ENCODE data around the gene KCNK17. TPM values are rescaled to one million over a fixed set of nuclear protein-coding genes. Genes with fewer than 3 reads are reported as not detected.
"Not testable (repeated sequence)": the region's sequence is repeated elsewhere in the genome, so short reads cannot be mapped to it uniquely, and the experiment has no call there.

Gene KCNK17
- total RNA-seq, 2 experiments from 2014 or later, result not detected

DNA sequence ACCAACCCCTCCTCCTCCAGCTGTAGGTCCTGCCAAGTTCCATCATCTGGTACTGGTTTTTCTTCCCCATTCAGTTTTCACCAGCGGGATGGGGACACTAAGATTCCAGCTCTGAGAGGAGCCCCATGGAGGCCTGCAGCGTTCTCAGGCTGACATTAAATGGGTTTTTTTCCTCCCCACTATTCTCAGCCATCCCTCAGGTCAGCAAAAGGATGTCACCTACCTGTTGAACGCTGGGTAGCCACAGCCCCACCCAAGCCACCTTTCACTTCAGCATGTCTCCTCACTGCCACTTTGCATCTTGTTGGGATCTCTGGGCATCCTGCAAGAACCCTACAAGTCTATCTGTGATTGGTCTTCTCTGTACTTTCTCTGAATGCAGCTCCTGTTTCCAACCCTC is 6.8 kb downstream of the KCNK17 start:
- CTCF ChIA-PET, result interaction anchor here (0.8 to 5.3 kb wide), 4 partner anchors 73 to 435 kb away, joined by 3 to 59 read pairs (median 11); no protein-coding TSS in a partner anchor
- POLR2A ChIA-PET, result no interaction called here

- CTCF ChIA-PET, result interaction anchor here (4.3 kb wide), 1 partner anchor 139 kb away, joined by 68 read pairs; no protein-coding TSS in a partner anchor
- POLR2A ChIA-PET, result interaction anchor here (0.5 kb wide), 1 partner anchor 95 kb away, joined by 3 read pairs; no protein-coding TSS in a partner anchor
Observed at GRCh38 chr6:39304951-39305350, 9.3 kb downstream of the KCNK17 start.

GRCh38 chr6:39303425-39304153 is 10.6 kb downstream of the KCNK17 start:
- CTCF ChIA-PET, result interaction anchor here (0.7 to 4.3 kb wide), 19 partner anchors 8 to 431 kb away, joined by 3 to 68 read pairs (median 5); partner anchors contain the start of genes KCNK5 and SAYSD1
- POLR2A ChIA-PET, result interaction anchor here (1.0 kb wide), 1 partner anchor 75 kb away, joined by 6 read pairs; the partner anchor contains the start of gene KCNK5

DNA sequence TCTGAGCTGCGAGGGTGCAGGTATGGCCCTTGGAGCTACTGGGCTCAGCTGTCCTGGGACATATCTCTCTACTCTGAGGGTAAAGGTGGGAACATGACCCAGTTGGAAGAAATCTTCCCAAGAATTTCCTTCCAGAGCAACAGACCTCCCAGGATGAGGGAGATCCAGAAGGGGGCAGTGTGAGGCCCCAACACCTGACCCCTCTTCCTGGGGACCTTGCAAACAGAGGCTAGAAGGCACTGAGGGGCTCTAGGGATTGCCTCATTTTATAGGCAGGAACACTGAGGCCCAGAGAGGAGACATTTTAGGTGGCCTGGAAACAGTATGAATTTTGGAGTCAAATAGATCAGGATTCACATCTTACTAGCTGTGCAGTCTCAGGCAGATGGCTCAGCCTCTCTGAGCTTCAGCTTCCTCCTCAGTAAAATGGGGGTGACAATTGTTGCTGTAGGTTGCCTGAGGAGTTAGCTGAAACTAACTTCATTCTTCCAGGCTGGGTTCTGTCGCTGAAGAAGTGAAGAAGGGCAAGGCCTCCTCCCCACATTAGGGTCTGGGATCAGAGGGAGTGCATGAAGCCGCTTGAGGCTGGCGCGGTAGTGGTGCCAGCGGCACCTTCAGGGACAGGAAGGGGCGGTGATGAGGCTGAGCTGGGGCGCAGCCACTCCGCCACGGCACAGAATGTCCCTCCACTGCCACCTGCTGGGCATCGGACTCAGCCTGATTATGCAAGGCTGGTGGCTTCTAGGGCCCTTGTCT is 11.4 kb downstream of the KCNK17 start:
- ChIA-PET POLR2A (interaction anchor here (1.0 kb wide), 1 partner anchor 74 kb away, joined by 6 read pairs; the partner anchor contains the start of gene KCNK5), CTCF (interaction anchor here (0.5 to 4.3 kb wide), 26 partner anchors 9 to 1814 kb away, joined by 3 to 68 read pairs (median 4); partner anchors contain the start of genes KCNK5 and SAYSD1)

GRCh38 chr6:39302011-39302410 is 12.2 kb downstream of the KCNK17 start:
- CTCF ChIA-PET, result interaction anchor here (0.5 to 4.3 kb wide), 12 partner anchors 9 to 430 kb away, joined by 3 to 68 read pairs (median 4); partner anchors contain the start of genes KCNK5 and SAYSD1
- POLR2A ChIA-PET, result no interaction called here

- ChIA-PET POLR2A (no interaction called here), CTCF (interaction anchor here (0.7 to 4.3 kb wide), 3 partner anchors 135 to 429 kb away, joined by 3 to 68 read pairs (median 3); no protein-coding TSS in a partner anchor)
Observed at GRCh38 chr6:39301606-39302005, 12.6 kb downstream of the KCNK17 start.

DNA sequence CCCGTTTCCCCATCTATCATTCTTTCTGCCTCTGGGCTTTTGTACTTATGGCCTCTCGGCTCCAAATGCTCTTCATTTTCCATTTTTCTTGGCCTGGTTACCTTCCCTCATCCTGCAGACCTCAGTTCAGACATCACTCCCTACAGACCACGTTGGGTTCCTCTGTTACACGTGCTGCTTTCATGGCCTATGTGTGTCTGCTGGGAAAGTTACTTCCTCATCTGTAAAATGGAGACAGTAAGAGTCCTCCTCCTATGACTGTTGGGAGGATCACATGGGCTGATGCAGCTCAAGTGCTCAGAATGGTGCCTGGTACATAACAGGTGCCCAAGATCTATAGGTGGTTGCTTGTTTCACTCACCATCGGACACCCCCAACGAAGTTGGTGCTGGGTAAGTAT is 13.5 kb downstream of the KCNK17 start:
- ChIA-PET CTCF (interaction anchor here (0.7 to 0.9 kb wide), 3 partner anchors 9 to 134 kb away, joined by 3 to 5 read pairs (median 4); no protein-coding TSS in a partner anchor), POLR2A (no interaction called here)

GRCh38 chr6:39298061-39298460 is 16.2 kb downstream of the KCNK17 start:
- CTCF ChIA-PET, result no interaction called here
- POLR2A ChIA-PET, result no interaction called here

DNA sequence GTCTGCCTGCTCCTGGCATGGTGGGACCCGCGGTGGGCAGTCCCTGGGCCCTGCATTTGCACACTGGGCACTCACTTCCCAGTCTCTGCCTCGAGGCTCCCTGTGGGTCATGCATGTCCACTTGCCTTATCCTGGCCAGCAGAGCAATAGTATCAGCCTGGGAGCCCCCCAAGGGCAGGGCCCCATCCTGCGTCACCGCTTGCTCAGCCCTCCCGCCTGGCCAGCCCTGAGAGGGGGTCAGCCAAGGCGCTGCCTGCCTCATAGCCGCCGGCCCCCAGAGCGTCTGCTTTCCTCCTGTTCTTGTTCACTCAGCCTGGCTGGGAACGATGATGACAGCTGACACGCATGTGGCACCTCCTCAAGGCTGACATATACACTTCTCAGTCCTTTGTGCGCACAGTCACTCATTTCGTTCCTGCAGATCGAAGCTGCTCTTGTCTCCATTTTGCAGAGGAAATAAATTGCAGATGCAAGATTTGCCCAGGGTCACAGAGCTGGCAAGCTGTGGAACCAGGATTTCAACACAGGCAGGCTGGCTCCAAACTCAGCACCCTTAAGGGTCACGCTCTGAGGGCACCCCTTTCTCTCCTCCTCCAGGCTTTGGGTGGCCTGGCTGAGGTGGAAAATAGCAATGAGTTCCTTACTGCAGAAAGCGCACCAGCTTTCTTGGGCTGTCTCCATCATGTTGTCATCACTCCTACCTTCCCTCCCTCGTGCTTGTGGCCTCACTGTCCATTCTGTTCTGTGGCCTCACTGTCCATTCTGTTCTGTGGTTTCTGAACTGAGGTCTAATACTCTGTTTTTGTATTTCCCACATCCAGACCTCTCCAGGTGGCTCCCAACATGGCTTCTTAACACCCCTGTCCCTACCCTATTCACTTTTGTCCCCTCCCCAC is 17.2 kb downstream of the KCNK17 start:
- CTCF ChIA-PET, result no interaction called here
- POLR2A ChIA-PET, result no interaction called here

DNA sequence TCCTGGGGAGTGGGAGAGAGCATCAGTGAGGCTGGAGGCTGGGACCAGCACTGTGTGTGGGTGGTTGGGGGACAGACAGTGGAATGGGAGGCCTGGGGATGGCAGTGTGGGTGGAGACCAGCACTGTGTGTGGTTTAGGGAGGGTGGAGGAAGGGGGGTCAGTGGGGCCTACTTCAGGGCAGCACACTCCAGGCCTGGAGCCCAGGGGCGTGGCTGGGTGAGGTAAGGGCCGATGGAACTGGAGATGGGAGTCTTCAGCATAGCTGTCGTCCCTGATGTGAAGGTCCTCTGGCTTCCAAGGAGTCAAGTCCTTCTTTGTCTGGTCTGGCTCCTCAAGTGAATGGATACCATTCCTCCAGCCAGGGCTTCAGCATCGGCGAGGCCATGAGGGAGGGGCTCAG is 18.6 kb downstream of the KCNK17 start:
- ChIA-PET CTCF (no interaction called here), POLR2A (no interaction called here)

- POLR2A ChIA-PET, result no interaction called here
- CTCF ChIA-PET, result no interaction called here
Observed at GRCh38 chr6:39294899-39295298, 19.3 kb downstream of the KCNK17 start.

DNA sequence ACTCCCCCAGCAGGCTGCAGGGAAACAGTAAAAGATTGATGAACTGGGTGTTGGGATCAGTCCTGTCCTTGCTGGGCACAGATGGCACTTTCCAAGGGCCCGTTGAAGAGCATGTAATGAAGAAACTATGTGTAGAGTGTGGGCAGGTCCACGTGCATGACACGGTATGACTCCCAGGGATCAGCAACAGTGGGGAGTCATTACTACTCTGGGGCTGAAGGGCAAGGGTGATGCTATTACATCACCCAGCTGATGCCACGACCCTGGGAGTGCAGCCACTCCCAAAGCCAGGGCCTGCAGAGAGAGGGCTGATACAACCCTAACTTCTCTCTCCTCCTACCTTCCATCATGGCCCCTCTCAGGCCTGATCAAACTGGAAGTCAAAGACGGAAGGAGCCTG is 20.1 kb downstream of the KCNK17 start:
- CTCF ChIA-PET, result no interaction called here
- POLR2A ChIA-PET, result no interaction called here

GRCh38 chr6:39292637-39293036 is 21.6 kb downstream of the KCNK17 start:
- ChIA-PET POLR2A (no interaction called here), CTCF (interaction anchor here (1.3 kb wide), 1 partner anchor 10 kb away, joined by 3 read pairs; no protein-coding TSS in a partner anchor)

GRCh38 chr6:39289490-39289889 is 24.7 kb downstream of the KCNK17 start:
- ChIA-PET POLR2A (no interaction called here), CTCF (no interaction called here)

GRCh38 chr6:39287601-39288000 is 26.6 kb downstream of the KCNK17 start:
- ChIA-PET POLR2A (no interaction called here), CTCF (no interaction called here)

- POLR2A ChIA-PET, CTCF ChIA-PET: not testable (repeated sequence)
Observed at GRCh38 chr6:39286596-39286995, 27.6 kb downstream of the KCNK17 start.

DNA sequence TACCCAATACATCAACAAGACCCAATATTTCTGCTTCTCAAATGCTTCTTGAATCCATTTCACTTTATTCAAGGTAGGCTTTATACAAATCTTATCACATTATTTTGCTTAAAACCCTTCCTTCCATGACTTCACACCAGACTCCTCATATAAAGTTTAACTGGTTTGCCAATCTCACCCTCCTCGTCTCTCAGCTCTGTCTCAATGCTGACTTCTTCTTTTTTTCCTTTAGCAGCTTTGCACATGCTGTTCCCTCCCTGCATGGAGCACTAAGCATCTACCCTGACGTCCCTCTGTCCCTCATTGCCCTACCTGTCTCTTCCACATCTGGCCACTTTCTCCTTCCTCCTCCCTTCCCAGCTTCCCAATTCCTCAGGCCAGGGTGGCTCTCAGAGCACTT is 31.4 kb downstream of the KCNK17 start:
- ChIA-PET POLR2A (no interaction called here), CTCF (no interaction called here)

- POLR2A ChIA-PET, result no interaction called here
- CTCF ChIA-PET, result interaction anchor here (0.6 kb wide), 1 partner anchor 378 kb away, joined by 3 read pairs; no protein-coding TSS in a partner anchor
Observed at GRCh38 chr6:39281312-39281980, 32.8 kb downstream of the KCNK17 start.

DNA sequence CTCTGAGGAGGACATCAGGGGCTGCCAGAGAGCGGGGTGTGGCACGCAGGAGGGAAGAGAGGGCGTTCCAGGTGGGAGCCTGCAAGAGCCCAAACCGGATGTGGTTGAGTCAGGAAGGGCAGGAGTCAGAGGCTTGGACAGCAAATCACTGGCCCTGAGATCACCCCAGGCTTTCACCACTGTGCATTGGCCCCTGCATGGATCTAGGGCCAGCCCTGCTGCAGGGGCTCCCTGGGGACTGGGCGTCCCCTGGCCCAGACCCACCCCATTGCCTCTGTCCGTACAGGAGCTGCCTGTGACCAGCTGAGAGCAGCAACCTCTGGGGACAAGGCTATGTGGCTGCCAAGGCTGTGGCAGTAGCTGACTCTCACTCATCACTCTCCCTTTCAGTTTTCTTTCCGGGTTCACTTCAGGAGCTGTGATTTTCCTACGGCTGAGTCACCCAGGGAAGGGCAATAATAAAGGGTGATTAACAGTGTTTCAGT is 33.9 kb downstream of the KCNK17 start:
- CTCF ChIA-PET, result no interaction called here

More for the DNA sequence above, 33.9 kb downstream of the KCNK17 start:
- POLR2A ChIA-PET, result no interaction called here

Measured in activated CD8-positive, alpha-beta memory T cell treated with anti-CD3 and anti-CD28 coated beads for 36 hours (primary cell).